GM19025 (cell line): ENCODE results near the gene LDLRAD3.

Experiments
- ATAC-seq: cut with Tn5 transposase; IDR thresholded peaks from one replicate; pipeline ENCODE4 v1.9.1; 2021; ENCODE audit warnings: mild to moderate bottlenecking, low read depth, moderate library complexity; ENCODE audit not compliant: unreplicated experiment

Gene LDLRAD3

DNA sequence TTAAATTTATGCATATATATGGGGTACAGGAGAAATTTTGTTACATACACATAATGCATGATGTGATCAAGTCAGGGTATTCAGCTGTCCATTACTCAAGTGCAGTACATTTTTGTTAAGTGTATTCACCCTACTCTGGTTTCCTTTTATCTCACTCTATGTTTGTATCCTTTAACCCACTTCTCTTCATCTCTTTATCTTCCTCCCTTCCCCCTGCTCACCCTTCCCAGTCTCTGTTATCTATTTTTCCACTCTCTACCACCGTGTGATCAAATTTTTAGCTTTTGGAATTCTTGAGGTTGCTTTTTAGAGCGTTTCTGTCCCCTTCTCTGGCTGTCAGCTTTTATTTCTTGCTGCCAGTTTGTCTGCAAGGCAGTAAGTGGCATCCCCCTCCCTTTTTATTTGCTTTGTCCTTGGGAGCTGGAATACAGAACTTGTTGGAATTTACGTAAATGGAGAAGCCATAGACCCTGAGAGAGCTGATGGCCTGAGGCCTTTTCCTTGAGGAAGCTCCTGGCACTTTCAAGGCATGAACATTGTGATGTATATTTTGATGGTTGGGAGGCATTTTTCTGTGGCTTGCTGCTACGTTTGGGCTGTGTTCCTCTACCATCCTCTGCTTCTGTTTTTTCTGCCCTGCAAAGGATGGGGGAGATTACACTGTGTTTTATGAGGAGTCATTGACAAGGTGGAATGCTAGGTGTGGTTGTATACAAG is 148.6 kb downstream of the LDLRAD3 start:
- ATAC-seq: no peak

DNA sequence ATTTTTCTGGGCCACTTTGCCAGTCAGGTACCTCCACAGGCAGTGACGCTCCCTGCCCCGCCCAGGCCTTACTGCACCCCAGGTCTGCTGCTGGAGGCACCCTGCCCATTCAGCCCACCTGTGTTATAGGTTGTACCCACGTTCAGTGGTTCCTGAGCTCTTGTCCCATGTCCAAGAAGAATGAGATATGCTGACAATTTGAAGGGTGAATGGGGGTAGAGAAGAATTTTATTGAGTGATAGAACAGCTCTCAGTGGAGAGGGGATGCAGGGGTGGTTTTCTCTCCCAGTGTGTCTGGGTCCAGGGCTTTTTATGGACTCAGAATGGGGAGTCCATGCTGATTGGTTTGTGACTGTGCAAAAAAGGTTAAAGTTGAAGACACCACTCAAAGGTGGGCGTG is 149.7 kb downstream of the LDLRAD3 start:
- no peak for ATAC-seq

DNA sequence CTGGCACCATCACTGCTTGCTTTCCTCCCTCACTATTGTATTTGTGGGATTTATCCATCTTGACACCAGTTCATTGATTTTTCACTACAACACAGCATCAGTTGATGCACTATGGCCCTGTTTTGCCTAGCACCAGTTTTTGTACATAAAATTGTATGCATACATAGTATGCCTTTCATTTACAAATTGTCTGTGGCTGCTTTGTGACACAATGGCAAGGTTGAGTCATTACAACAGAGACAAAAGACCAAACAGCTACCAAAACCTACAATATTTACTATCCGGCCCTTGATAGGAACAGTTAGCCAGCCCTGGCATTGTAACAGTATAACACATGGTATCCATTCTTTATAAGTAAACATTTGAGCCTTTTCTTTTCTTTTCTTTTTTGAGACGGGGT is 150.3 kb downstream of the LDLRAD3 start:
- ATAC-seq: no peak

DNA sequence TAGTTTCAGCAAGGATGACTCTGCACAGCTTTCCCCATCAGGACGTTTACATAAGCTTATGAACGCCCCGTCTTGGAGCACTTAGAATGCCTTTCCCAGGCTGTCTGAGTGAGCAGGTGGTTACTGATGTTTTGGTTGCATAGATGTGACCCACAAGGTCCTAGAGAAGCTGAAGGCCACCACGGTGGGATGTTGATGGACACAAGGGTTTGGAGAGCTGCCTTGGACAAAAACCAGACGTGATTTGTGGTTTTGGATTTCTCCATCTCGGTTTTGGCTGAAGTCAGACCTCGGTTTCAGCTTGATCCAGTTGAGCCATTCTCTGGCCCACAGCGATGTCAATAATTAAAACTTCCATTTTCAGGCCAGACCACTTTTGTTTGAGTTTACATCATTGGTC is 151.9 kb downstream of the LDLRAD3 start:
- ATAC-seq: no peak

GRCh38 chr11:36097219-36097650 is 153.4 kb downstream of the LDLRAD3 start:
- ATAC-seq: no peak

GRCh38 chr11:36098087-36098486 is 154.2 kb downstream of the LDLRAD3 start:
- no peak for ATAC-seq

- ATAC-seq: no peak
These were observed 155.1 kb downstream of the LDLRAD3 start for GRCh38 chr11:36098853-36099375.

DNA sequence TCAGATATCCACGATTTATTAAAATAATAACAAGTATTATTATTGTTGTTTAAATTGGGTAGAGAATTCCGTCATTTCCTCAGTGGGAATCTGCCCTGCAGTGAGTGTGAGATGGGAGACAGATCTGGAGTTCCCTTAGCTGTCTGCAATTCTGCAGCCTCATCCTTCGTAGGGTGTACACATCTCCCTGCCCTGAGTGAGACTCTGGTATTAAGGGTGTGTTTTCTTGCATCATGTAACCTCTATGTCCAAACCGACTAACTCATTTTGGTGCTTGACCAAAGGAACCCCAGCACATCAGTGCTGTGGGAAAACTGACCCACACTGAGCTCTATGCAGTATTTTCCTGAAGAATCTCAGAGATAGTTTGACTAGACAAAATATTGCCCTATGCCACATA is 157.6 kb downstream of the LDLRAD3 start:
- ATAC-seq: no peak

GRCh38 chr11:36102868-36103267 is 159.0 kb downstream of the LDLRAD3 start:
- no peak for ATAC-seq

GRCh38 chr11:36103933-36104530 is 160.2 kb downstream of the LDLRAD3 start:
- no peak for ATAC-seq

DNA sequence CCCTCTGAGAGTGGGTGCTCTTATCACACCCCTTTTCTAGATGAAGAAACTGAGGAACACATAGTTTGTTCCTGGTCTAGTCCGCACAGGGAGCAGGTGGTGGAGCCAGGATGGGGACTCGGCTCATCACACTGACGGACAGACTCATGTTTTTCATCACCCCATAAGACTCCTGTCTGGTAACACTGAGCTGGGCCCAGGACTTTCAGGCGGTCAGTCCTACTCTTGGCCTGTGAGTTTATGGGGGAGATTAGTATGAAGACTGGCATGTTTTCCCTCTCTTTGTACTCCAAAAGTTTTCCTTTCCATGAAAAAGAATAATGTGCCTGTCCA is 160.8 kb downstream of the LDLRAD3 start:
- no peak for ATAC-seq

- ATAC-seq: no peak
These were observed 162.1 kb downstream of the LDLRAD3 start for GRCh38 chr11:36105743-36106581.

GRCh38 chr11:36107547-36107946 is 163.7 kb downstream of the LDLRAD3 start:
- ATAC-seq: no peak

DNA sequence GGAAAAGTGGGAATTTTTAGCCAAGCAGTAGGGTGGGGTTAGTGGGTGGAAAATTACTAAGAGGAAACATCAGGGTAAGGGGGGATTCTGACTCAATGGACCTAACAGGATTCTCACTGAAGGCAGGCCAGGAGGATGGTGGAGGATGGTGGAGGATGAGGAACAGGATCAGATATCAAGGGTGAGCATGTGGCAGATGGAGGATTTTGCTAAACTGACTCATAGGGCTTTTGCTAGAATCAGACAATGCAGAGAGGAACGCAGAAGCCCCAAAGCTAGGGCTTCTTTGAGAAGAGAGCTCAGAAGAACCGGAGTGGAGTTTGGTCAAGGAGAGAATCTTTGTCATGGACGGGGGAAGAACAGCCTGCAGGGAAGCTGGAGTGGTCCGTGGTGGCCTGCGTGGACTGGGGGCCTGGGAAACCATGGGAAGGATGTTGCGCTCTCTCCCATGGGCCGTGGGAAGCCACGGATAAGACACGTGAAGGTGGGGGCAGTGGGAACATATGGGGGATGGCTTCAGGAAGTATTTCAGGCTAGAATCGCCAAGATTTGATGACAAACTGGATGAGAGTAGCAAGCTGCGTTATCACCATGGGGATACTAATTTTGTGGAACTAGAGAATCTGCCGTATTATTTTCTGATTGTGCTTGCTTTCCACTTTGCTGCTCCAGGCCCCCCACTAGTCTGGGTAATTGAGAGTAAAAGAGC is 165.2 kb downstream of the LDLRAD3 start:
- no peak for ATAC-seq

- ATAC-seq: no peak
These were observed 165.7 kb downstream of the LDLRAD3 start for GRCh38 chr11:36109590-36109849.

GRCh38 chr11:36109850-36110606 is 166.2 kb downstream of the LDLRAD3 start:
- no peak for ATAC-seq

DNA sequence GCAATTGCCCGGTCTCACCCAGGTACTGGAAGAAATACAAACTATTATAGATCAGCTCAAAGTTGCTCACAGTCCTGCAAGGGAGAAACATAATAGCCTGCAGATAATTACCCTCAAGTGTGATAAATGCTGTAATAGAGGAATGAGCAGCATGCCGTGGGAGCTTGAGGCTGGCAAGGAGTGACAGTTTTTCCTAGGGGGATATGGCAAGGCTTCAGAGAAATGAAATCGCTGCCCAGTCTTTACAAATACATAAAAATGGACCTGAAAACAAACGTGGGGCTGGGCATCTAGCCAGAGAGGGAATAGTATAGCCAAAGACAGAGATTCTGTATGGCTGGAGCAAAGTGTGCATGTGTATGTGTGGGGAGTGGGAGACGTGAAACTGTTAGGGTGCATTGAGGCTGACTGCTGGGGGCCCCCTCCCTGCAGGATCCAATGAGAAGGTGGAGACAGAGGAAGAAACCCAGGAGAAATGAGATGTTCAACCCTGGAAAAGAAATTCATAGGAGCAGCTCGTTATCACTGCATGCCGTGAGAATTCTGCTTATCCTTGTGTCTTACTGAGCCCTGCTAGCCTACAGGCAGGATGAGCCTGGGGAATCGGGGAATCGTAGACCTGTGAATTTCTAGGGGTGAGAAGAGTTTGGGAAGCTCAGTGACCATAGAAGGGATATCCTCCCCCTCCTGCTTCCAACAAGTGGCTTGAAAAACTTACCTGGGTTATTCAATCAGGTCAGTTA is 167.0 kb downstream of the LDLRAD3 start:
- no peak for ATAC-seq

GRCh38 chr11:36114095-36114494 is 170.2 kb downstream of the LDLRAD3 start:
- ATAC-seq: no peak

DNA sequence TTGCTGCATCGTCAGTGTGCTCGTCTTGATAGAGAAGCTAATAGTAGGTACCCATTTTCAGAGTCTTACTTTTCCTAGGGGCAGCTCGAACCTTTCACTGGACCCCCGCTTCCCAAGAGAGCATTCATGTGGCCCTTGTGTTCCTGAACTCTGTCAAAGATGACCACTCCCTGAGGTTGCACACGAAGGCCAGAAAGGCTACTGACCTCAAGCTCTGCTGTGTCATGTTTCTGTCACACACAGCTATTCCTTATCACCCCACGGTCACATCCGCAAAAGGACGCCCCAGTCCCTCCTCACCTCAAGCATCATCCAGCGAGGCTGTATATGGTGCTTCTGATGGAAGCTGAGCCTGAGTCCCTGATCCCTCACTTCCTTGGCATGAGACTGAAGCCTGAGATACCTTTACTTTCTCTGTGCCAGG is 171.5 kb downstream of the LDLRAD3 start:
- no peak for ATAC-seq

DNA sequence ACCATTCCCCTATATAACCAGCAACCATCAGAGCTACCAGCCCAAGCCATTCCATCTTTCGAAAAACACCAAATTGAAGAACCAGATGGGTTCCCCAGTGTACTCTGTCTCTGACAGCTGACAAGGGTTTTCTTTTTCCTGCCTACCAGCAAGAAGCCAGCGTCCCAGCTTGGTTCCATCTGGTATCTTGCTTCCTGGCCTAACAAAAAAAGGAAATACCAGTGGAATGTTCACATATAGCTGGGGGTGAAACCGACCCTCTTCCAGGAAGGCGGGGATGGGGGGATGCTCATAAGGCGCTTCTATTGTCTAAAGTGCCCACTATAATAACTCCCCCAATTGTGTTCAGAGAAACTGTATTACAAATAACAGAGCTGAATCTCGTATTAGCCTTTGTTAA is 172.3 kb downstream of the LDLRAD3 start:
- no peak for ATAC-seq
